Measurements from ENCODE around the gene RAB3GAP1.
"Not testable (repeated sequence)": the region's sequence is repeated elsewhere in the genome, so short reads cannot be mapped to it uniquely, and the experiment has no call there.

The RAB3GAP1 gene

DNA sequence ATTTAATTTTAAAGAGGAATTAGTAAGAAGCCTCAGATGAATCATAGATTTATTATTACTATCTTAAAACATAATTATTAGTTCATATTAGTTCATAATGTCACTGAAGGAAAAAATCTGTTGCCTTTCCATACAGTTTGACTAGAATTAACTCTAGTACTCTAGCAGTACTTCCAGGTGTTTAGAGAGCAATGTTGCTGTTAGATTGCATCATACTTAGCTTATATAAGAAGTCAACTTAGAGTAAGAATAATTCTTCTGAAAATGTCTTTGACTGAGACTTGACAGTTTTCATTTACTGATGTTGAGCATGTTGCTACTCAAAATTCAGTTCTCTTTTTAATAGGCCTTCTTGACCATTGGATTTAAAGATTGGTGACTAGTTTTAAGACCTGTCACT lies 4.7 kb downstream of the RAB3GAP1 start:
- no peak for DNase-seq

DNA sequence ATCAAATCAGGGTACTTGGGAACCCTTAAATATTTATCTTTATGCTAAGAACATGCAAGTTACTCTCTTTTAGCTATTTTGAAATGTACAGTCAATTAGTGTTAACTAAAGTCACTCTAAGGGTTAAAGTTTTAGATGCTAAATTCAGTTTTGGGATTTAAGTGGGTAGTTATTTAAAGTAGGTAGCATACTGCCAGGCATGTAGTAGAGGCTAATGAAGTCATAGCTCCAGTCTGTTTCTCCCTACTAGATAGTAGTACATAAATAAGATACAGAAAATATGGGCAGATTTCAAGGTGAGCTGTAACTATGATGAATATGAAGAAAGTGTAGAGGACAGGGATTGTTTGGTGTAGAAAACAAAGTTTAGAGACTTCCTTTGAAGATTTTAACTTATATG lies 7.5 kb downstream of the RAB3GAP1 start:
- no peak for DNase-seq

GRCh38 chr2:135063210-135063609 lies 11.1 kb downstream of the RAB3GAP1 start:
- no peak for DNase-seq

- DNase-seq, result no peak
Observed at GRCh38 chr2:135064149-135064548, 12.1 kb downstream of the RAB3GAP1 start.

GRCh38 chr2:135066710-135067109 lies 14.6 kb downstream of the RAB3GAP1 start:
- no peak for DNase-seq

DNA sequence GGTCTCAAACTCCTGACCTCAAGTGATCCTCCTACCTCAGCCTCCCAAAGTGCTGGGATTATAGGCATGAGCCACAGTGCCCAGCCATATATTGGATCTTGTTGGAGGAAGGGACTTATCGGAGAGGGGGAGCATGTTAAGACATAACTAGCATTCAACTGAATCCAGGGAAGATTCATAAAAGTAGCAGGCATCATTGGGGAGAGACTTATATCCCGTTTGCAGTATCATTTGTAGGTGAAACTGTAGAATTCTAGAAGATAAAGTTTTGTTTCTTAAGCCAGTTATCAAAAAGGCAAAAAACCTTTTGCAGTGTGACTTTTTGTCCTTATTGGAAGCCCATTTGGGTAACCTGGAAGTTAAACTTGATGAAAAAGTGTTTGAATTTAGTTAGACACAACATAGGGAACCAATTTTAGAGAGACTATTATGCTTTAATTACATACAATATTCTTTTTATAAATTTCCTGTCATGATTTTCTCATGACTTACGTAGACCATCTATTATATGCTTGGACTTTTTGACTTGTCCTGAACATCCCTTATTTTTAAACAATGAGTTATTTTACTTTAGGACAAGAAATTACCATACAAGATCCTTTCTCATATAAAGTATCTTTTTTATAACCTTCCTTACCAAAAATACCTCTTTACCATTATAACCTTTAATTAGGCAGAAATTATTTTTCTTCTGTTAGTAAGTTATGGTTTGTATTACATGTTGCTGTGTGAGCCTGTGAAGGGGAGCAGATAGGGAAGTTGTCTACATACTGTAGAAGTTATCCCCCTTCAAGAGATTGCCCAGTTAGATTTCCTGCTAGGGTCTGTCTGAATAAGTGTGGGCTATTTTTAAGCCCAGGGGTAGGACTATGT lies 20.3 kb downstream of the RAB3GAP1 start:
- no peak for DNase-seq

DNA sequence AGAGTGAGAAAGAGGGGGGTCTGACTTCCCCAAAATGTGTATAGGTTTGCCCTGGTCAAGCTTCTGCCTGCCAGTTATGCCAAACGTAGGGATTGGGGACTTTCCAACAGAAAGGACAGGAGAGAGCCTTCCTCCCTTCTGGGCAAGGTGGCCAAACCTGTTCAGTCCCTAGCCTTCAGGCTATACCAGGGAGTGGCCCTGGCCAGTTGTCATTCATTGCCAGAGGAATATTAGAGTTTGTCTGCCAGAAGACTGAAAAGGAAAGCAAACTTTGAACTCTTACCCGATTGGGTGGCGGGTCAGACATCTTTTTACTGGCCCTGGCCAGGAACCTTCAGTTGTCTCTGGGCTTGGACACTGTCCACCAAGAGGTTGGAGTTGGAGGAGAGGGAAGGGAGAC lies 22.1 kb downstream of the RAB3GAP1 start:
- no peak for DNase-seq

DNA sequence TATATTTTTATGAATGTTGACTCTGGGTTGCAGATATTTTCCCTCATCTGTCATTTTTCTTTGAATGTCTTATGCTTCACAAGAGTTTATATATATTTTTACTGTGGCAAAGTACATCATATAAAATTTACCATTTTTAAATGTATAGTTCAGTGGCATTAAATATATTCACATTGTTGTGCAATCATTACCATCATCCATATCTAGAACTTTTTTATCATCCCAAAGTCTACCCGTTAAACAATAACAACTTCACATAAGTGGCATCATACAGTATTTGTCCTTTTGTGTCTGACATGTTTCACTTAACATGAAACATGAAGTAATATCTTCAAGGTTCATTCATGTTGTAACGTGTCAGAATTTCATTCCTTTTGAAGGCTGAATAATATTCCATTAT lies 24.5 kb downstream of the RAB3GAP1 start:
- no peak for DNase-seq

- DNase-seq, result no peak
Observed at GRCh38 chr2:135078417-135078816, 26.3 kb downstream of the RAB3GAP1 start.

DNA sequence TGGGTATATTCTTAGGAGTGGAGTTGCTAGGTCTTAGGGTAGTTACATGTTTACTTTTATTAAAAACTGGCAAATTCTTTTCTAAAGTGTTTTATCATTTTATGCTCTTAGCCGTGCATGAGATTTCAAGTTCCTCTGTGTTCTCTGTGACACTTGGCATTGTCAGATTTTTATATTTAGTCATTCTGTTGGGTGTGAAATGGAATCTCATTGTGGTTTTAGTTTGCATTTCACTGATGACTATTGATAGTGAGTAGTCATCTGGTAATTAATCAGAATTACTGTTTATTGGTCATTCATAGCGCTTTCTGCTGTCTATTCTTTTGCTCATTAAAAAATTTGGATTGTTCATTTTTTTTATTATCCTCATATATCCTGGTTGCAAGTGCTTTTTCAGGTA lies 34.1 kb downstream of the RAB3GAP1 start:
- no peak for DNase-seq

DNA sequence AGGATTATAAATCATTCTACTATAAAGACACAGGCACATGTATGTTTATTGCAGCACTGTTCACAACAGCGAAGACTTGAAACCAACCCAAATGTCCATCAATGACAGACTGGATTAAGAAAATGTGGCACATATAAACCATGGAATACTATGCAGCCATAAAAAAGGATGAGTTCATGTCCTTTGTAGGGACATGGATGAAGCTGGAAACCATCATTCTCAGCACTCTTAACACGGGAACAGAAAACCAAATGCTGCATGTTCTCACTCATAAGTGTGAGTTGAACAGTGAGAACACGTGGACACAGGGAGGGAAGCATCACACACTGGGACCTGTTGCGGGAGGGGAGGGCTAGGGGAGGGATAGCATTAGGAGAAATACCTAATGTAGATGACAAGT lies 37.5 kb downstream of the RAB3GAP1 start:
- not testable (repeated sequence) for DNase-seq

GRCh38 chr2:135091681-135092080 lies 39.6 kb downstream of the RAB3GAP1 start:
- no peak for DNase-seq

DNA sequence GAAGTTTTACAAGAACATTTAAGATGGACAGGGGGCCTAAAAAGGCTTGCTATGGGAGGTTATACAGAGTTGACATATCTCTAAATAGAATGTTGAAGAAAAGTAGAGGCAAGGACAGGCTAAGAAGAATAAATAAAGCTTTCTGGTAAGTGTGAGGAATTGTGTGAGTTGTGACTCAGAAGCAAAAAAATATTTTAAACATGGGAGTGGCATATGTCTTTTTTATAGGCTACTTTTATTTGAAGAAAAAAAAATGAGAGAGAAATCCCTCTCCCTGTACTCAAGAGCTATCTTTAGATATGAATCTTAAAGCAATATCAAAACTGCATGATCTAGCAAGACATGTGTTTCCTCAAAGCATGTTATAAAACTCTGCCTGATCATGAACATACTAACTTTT lies 41.1 kb downstream of the RAB3GAP1 start:
- no peak for DNase-seq

DNA sequence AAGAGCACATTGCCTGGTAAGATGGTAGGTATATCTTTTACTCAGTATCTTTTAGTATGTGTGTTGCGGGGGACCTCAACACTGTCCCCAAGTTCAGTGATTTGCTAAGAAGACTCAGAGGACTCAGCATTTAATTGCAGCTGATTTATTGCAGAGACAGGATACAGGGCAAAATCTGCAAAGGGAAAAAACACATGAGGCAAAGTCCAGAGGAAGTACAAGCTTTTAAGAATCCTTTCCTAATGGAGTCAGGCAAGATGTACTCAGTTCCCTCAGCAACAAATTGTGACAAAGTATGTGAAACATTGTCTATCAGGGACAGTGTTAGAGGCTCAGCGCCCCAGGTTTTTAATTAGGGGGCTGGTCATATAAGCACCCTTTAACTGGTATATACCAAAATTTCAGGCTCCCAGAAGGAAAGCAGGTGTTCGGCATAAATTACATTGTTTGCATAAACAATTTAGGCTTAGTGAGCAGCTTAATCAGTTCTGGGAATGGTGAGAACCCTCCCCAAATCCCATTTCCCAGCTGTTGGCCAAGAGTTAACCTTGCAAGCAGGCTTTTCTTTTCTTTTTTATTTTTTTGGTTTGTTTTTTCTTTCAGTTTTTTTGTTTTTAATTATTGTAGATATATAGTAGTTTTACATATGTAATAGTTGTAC lies 41.7 kb downstream of the RAB3GAP1 start:
- DNase-seq, result no peak

- no peak for DNase-seq
Observed at GRCh38 chr2:135094508-135094907, 42.4 kb downstream of the RAB3GAP1 start.

- DNase-seq, result no peak
Observed at GRCh38 chr2:135095591-135095990, 43.5 kb downstream of the RAB3GAP1 start.

GRCh38 chr2:135096665-135097446 lies 44.8 kb downstream of the RAB3GAP1 start:
- no peak for DNase-seq

- no peak for DNase-seq
Observed at GRCh38 chr2:135097532-135098231, 45.6 kb downstream of the RAB3GAP1 start.

DNA sequence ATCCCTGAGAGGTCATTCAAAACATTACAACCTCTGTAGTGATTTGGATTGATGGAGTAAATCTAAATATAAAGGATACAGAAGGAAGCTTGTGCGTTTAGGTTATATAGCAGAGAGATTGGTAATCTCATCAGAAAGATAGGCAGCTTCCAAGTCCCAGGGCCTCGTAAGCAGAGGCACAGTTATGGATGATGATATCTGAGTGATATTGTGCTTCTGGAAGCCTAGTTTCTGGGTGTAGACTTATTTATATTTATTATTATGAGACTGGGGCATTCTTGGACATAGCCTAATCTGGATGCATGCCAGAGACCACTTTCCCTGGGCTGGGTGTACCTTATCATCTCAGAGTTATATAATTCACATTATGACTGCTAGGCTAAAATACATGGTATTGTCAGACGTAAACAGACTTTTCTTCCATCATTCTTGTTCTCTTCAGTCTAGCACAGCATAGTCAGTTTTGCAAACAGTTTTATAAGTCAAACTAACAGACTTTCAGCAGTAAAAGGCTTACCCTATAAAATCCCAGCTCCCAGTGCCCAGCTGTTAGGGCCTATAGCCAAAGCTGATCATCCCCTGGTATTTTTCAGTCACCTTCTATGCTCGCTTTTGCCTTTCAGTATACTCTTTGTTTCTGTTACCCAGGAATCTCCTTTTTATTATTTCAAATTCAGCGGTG lies 47.9 kb downstream of the RAB3GAP1 start:
- no peak for DNase-seq

GRCh38 chr2:135103843-135104242 lies 51.8 kb downstream of the RAB3GAP1 start:
- DNase-seq, result no peak

DNA sequence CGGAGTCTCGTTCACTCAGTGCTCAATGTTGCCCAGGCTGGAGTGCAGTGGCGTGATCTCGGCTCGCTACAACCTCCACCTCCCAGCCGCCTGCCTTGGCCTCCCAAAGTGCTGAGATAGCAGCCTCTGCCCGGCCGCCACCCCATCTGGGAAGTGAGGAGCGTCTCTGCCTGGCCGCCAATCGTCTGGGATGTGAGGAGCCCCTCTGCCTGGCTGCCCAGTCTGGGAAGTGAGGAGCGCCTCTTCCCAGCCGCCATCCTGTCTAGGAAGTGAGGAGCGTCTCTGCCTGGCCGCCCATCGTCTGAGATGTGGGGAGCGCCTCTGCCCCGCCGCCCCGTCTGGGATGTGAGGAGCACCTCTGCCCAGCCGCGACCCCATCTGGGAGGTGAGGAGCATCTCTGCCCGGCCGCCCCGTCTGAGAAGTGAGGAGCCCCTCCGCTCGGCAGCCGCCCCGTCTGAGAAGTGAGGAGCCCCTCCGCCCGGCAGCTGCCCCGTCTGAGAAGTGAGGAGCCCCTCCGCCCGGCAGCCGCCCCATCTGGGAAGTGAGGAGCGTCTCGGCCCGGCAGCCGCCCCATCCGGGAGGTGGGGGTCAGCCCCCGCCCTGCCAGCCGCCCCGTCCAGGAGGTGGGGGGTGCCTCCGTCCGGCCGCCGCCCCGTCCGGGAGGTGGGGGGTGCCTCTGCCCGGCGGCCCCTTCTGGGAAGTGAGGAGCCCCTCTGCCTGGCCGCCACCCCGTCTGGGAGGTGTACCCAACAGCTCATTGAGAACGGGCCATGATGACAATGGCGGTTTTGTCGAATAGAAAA lies 53.6 kb downstream of the RAB3GAP1 start:
- not testable (repeated sequence) for DNase-seq

Data from T1000 (cell line).